Measurements from ENCODE around the gene CFAP45.
A peak's percentile ranks its signal among the peaks of the same experiment; 100 is the strongest.

DNA sequence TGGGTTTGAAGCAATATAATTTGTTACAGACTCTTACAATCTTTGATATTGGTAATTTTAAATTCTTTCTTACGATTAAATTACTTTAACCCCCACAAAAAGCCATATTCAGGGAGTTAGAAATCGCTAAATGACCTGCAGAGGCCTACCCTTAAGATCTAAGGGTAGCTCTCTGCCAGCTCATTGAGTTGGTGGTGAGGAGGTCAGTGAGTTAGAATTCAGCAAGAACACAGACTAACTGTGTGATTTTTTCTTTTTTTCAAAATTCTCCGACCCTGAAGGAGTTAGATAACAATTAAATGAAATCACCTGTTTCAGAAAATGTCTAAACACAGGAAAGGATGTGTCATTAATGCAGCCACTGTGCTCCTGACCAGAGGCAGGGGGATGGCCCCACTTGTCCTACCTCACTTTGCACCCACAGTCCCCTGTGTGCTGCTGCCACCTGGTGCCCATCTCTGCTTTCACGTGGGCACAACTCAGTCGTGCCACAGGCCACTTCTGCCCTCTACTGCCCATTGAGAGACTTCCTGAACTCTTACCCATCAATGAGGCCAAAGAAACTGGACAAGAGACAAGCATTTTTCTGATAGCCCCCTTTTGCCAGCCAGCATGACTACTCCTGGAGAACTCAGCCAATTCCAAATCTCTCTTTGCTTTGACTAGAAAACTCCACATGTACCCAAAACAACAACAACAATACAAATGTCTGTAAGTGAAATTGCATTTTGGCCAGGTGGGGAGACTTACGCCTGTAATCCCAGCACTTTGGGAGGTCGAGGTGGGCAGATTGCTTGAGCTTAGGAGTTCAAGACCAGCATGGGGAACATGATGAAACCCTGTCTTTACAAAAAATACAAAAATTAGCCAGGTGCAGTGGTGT, 8.4 kb downstream of the CFAP45 start:
- TF ChIP-seq, protein P1, sequence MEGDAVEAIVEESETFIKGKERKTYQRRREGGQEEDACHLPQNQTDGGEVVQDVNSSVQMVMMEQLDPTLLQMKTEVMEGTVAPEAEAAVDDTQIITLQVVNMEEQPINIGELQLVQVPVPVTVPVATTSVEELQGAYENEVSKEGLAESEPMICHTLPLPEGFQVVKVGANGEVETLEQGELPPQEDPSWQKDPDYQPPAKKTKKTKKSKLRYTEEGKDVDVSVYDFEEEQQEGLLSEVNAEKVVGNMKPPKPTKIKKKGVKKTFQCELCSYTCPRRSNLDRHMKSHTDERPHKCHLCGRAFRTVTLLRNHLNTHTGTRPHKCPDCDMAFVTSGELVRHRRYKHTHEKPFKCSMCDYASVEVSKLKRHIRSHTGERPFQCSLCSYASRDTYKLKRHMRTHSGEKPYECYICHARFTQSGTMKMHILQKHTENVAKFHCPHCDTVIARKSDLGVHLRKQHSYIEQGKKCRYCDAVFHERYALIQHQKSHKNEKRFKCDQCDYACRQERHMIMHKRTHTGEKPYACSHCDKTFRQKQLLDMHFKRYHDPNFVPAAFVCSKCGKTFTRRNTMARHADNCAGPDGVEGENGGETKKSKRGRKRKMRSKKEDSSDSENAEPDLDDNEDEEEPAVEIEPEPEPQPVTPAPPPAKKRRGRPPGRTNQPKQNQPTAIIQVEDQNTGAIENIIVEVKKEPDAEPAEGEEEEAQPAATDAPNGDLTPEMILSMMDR (IDR thresholded peaks at IDR 0.05), result peak; percentile 84 to 98 (median 93)
- TF ChIP-seq POLR2A (IDR thresholded peaks at IDR 0.05), result peak in 1 of 2 donors; percentile 11
